B cell (primary cell): ENCODE data around the gene BEX3. TPM values are rescaled to one million over a fixed set of nuclear protein-coding genes. Genes with fewer than 3 reads are reported as not detected.

Experiments
- ATAC-seq: fragments of 200-7000 bp; cut with Tn5 transposase; one replicate; pipeline ENCODE4 v1.10.0; 2021; ENCODE audit warnings: low read depth, mild to moderate bottlenecking, moderate number of reproducible peaks, moderate library complexity
- CTCF ChIA-PET: fragments of 350-600 bp; sonication (Branson Sonifier 250); formaldehyde crosslinking; loops from one replicate; lab custom pipeline; 2021; ENCODE audit warnings: antibody characterized with exemption, inconsistent platforms; lab: Charles Lee
- POLR2A ChIA-PET: fragments of 350-600 bp; sonication (Branson Sonifier 250); formaldehyde crosslinking; loops from one replicate; lab custom pipeline; 2021; ENCODE audit warnings: antibody characterized with exemption; lab: Charles Lee
- DNase-seq: peaks from one replicate; pipeline ENCODE4 v3.0.0; 2013
- H2AFZ ChIP-seq: 2 replicates; pipeline ENCODE4 v1.6.1; 2012; ENCODE audit warnings: mild to moderate bottlenecking, low read depth, low read length; ENCODE audit not compliant: insufficient read depth, poor library complexity, severe bottlenecking
- H3K27ac ChIP-seq, 2 donors: 1 replicate in 1 of 2; 2 replicates in 1 of 2; pipeline ENCODE4 v1.5.1; 2012 to 2013; ENCODE audit warnings: low read length in 2 of 2, mild to moderate bottlenecking in 2 of 2, moderate library complexity in 1 of 2
- H3K27me3 ChIP-seq, 4 experiments: fragments of 200-600 bp in 1 of 4; sonication (generic) in 1 of 4; replicated peaks in 1 of 4; 1 replicate in 2 of 4; 2 replicates in 2 of 4; pipeline versions ENCODE4 v1.6.1 to v1.7.0; 2013 to 2016; ENCODE audit warnings: low read length in 3 of 4, mild to moderate bottlenecking in 2 of 4, mixed read lengths in 1 of 4, moderate library complexity in 1 of 4; ENCODE audit not compliant: insufficient read depth in 4 of 4, control insufficient read depth in 3 of 4; ENCODE audit errors: control extremely low read depth in 1 of 4
- H3K36me3 ChIP-seq, 2 experiments: replicated peaks in 1 of 2; 1 replicate in 1 of 2; 2 replicates in 1 of 2; pipeline versions ENCODE4 v1.6.1 to v1.7.1; 2013; ENCODE audit warnings: low read length in 1 of 2; ENCODE audit not compliant: insufficient read depth in 2 of 2, control insufficient read depth in 1 of 2; ENCODE audit errors: control extremely low read depth in 1 of 2, extremely low read depth in 1 of 2
- H3K4me1 ChIP-seq, 2 donors: fragments of 200-600 bp in 1 of 2; sonication (generic) in 1 of 2; 1 replicate in 1 of 2; 2 replicates in 1 of 2; pipeline versions ENCODE4 v1.5.1 to v1.6.1; 2013 to 2017; ENCODE audit warnings: low read length in 2 of 2; ENCODE audit not compliant: control insufficient read depth in 2 of 2, insufficient read depth in 2 of 2
- H3K4me2 ChIP-seq: replicated peaks from 2 replicates; pipeline ENCODE3; 2012; ENCODE audit warnings: mild to moderate bottlenecking, low read depth, low read length; ENCODE audit not compliant: poor library complexity, severe bottlenecking
- H3K4me3 ChIP-seq, 5 experiments: fragments of 200-600 bp in 1 of 5; sonication (generic) in 1 of 5; 1 replicate in 3 of 5; 2 replicates in 2 of 5; pipeline versions ENCODE4 v1.5.1 to v1.7.0; 2011 to 2016; ENCODE audit warnings: low read length in 4 of 5, mild to moderate bottlenecking in 4 of 5, low read depth in 2 of 5, control low read depth in 1 of 5, moderate library complexity in 1 of 5; ENCODE audit not compliant: insufficient read depth in 1 of 5; ENCODE audit errors: control extremely low read depth in 1 of 5, extremely low read depth in 1 of 5
- H3K79me2 ChIP-seq: fragments of 200-600 bp; sonication (generic); one replicate; pipeline ENCODE4 v1.6.0; 2016; ENCODE audit warnings: low read length; ENCODE audit not compliant: control insufficient read depth, insufficient read depth
- H3K9ac ChIP-seq: fragments of 200-600 bp; sonication (generic); 2 replicates; pipeline ENCODE4 v1.6.1; 2017; ENCODE audit warnings: mild to moderate bottlenecking, low read length, moderate library complexity
- H3K9me3 ChIP-seq, 3 donors: one replicate each; pipeline versions ENCODE4 v1.6.1 to v1.7.1; 2013; ENCODE audit warnings: low read length in 2 of 3; ENCODE audit not compliant: control insufficient read depth in 2 of 3, insufficient read depth in 1 of 3; ENCODE audit errors: control extremely low read depth in 1 of 3
- H4K20me1 ChIP-seq: 2 replicates; pipeline ENCODE4 v1.6.0; 2012; ENCODE audit warnings: mild to moderate bottlenecking, low read length; ENCODE audit not compliant: insufficient read depth, control insufficient read depth, poor library complexity, severe bottlenecking
- H3K27ac Mint-ChIP-seq: one replicate; pipeline ENCODE4 v1.8.0; 2021; ENCODE audit warnings: mixed read lengths
- H3K27me3 Mint-ChIP-seq: one replicate; pipeline ENCODE4 v1.8.0; 2021; ENCODE audit warnings: mixed read lengths
- H3K4me1 Mint-ChIP-seq: one replicate; pipeline ENCODE4 v1.8.0; 2021; ENCODE audit warnings: mixed read lengths
- H3K4me3 Mint-ChIP-seq: one replicate; pipeline ENCODE4 v1.8.0; 2021; ENCODE audit warnings: mixed read lengths
- H3K9me3 Mint-ChIP-seq: one replicate; pipeline ENCODE4 v1.8.0; 2022; ENCODE audit warnings: mixed read lengths; ENCODE audit not compliant: insufficient read depth
- CTCF ChIP-seq: fragments of 200-600 bp; IDR thresholded peaks from one replicate; pipeline ENCODE4 v1.8.0; 2022; ENCODE audit warnings: antibody characterized with exemption, mild to moderate bottlenecking
- EZH2 ChIP-seq: IDR thresholded peaks from 2 replicates; pipeline ENCODE4 v1.6.1; 2012; ENCODE audit warnings: borderline replicate concordance, low read depth, mild to moderate bottlenecking, moderate library complexity, low read length; ENCODE audit not compliant: insufficient read depth, poor library complexity, severe bottlenecking
- WGBS: methylation state at CpG from one replicate; pipeline ENCODE4 v1.1.5; 2013; ENCODE audit warnings: missing lambda C conversion rate; ENCODE audit not compliant: insufficient coverage; 5-methylcytosine and 5-hydroxymethylcytosine counted together
- intact Hi-C: fragments of 100-400 bp; cut with micrococcal nuclease; formaldehyde crosslinking; loops from one replicate; pipeline ENCODE4 v1.10.0; 2022
- polyA plus RNA-seq: library from polyadenylated mRNA; depleted of rRNA; stranded (reverse); fragments of >200 nt; gene quantifications from 2 replicates; pipeline ENCODE4 v1.2.3, GENCODE V29; 2012
- total RNA-seq, 2 donors: library from RNA; stranded (reverse); fragments of 120-200 nt in 1 of 2; gene quantifications; 1 replicate in 1 of 2; 2 replicates in 1 of 2; pipeline versions ENCODE4 v1.2.3 to v1.2.4, GENCODE V29; 2013 to 2022

The BEX3 gene
- total and polyA plus RNA-seq, 2 donors (not counting 1 experiment from before 2014, with no cell fraction given), result 0.37 to 1.7 TPM

DNA sequence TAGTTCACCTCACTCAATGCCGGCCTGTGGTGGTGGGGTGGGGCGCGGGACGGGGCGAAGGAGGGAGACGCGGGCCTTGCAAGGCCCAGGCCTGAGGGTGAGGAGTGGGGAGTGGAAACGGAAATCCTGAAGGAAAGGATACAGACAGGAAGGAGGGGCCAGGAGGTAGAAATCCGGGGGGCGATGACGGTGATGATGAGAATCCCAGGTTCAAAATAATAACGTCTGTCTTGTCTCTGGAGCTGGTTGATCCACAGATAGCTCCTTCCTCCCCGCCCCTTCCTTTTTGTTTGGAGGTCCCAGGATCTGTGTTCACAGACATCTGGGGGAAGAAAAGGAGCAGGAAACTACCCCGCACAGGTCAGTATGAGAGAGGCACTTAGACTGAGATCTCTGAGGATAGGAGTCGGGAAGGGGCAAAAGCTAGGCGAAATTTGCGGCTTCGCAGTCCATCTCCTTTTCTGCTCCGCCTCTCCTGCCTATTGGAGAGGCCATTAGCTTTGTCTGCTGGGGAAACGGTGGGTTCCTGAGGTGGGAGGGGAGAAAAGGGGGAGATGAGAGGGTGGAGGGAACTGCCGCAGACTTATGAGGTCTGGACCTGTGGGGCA is 45.6 kb upstream of the BEX3 start:
- WGBS, result 36% methylated on average over 6 of the region's 21 CpGs
- no peaks in the 10 kb centered on the region for H3K36me3 ChIP-seq
- H3K27me3 Mint-ChIP-seq, result peaks cover 22% of the 10 kb centered on the region
- ChIA-PET CTCF (interaction anchor here (1.0 kb wide), 1 partner anchor 13 kb away, joined by 3 read pairs; no protein-coding TSS in a partner anchor), POLR2A (no interaction called here)
- H3K79me2 ChIP-seq, result no peaks in the 10 kb centered on the region
- intact Hi-C loops, result no loop called here
- no peaks in the 10 kb centered on the region for H3K4me1 Mint-ChIP-seq
- TF ChIP-seq CTCF, result no peak
- TF ChIP-seq EZH2, result no peak
- no peaks in the 10 kb centered on the region for H4K20me1 ChIP-seq
- DNase-seq (no peak), ATAC-seq (no peak)
- peaks cover 0 to 4% (median 0%) of the 10 kb centered on the region in 4 experiments for H3K27me3 ChIP-seq
- no peaks in the 10 kb centered on the region for H3K9me3 ChIP-seq
- H3K27ac ChIP-seq, result no peak overlapping the region
- H2AFZ ChIP-seq, result peak overlapping the region; percentile 21
- no peak overlapping the region for H3K4me2 ChIP-seq
- no peak overlapping the region for H3K4me3 Mint-ChIP-seq
- no peaks in the 10 kb centered on the region for H3K9me3 Mint-ChIP-seq
- no peak overlapping the region for H3K9ac ChIP-seq
- H3K4me1 ChIP-seq, result no peaks in the 10 kb centered on the region
- H3K27ac Mint-ChIP-seq, result no peak overlapping the region
- H3K4me3 ChIP-seq, result no peak overlapping the region

DNA sequence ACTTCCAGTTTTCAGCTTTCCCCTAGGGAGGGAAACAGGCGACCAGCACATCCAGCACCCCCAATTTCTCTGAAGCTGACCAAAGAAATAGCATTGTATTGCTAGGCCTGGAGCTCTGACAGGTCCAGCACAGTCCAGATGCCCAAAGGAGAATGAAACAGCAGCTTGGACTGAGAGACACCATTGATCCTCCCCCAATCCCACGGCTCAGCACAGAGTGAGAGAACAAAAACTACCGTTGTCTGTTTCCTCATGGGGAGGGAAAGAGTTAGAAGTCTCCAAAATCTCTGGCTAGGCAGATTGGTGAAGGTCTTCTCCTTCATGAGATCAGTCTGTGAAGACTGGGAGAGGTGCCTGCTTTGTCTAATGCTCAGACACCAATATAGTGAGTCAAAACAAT is 37.7 kb upstream of the BEX3 start:
- no CpG with 5 or more reads among the region's 3 CpGs for whole genome bisulfite sequencing
- no peaks in the 10 kb centered on the region for H3K36me3 ChIP-seq
- H3K27ac ChIP-seq, result no peak overlapping the region
- no peaks in the 10 kb centered on the region for H3K27me3 Mint-ChIP-seq
- H3K9me3 Mint-ChIP-seq, result no peaks in the 10 kb centered on the region
- H3K4me3 ChIP-seq, result no peak overlapping the region
- intact Hi-C loops, result no loop called here
- ATAC-seq, result no peak
- H3K79me2 ChIP-seq, result no peaks in the 10 kb centered on the region
- H4K20me1 ChIP-seq, result no peaks in the 10 kb centered on the region
- no peaks in the 10 kb centered on the region for H3K4me1 Mint-ChIP-seq
- no peak for DNase-seq
- no peak overlapping the region for H3K4me2 ChIP-seq
- H3K4me1 ChIP-seq, result no peaks in the 10 kb centered on the region
- ChIA-PET POLR2A (no interaction called here), CTCF (interaction anchor here (1.4 kb wide), 1 partner anchor 126 kb away, joined by 4 read pairs; no protein-coding TSS in a partner anchor)
- H2AFZ ChIP-seq, result no peak overlapping the region
- no peaks in the 10 kb centered on the region for H3K9me3 ChIP-seq
- no peak overlapping the region for H3K27ac Mint-ChIP-seq
- no peaks in the 10 kb centered on the region for H3K27me3 ChIP-seq
- TF ChIP-seq CTCF (no peak), EZH2 (no peak)
- H3K4me3 Mint-ChIP-seq, result no peak overlapping the region
- H3K9ac ChIP-seq, result no peak overlapping the region
